GM12892 (cell line): ENCODE results near the gene PTGER3.

ENCODE experiments used
- POLR2A ChIP-seq: IDR thresholded peaks from 2 replicates; pipeline ENCODE4 v1.6.1; 2011; ENCODE audit warnings: low read depth, low read length, control low read depth
- POLR2AphosphoS5 ChIP-seq: IDR thresholded peaks from 2 replicates; pipeline ENCODE4 v1.6.1; 2011; ENCODE audit warnings: low read depth, low read length, control low read depth

DNA sequence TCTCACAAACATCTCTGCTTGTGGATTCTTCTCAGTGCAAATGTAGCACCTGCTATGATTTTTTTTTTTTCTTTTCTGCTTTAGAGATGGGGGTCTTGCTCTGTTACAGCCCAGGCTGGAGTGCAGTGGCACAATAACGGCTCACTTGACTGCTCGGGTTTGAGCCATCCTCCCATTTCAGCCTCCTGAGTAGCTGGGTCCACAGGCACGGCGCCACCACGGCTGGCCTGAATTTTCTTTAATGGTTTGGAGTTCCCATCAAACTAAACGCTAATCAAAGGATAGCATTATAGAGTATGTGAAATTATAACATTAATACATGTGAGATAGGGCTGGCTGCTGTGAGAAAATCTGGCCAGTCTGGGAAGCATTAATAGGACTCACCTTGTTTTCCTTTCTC is 7.2 kb upstream of the PTGER3 start:
- TF ChIP-seq POLR2A (no peak), POLR2AphosphoS5 (no peak)
